ENCODE data around the gene ADM2.

The ADM2 gene

DNA sequence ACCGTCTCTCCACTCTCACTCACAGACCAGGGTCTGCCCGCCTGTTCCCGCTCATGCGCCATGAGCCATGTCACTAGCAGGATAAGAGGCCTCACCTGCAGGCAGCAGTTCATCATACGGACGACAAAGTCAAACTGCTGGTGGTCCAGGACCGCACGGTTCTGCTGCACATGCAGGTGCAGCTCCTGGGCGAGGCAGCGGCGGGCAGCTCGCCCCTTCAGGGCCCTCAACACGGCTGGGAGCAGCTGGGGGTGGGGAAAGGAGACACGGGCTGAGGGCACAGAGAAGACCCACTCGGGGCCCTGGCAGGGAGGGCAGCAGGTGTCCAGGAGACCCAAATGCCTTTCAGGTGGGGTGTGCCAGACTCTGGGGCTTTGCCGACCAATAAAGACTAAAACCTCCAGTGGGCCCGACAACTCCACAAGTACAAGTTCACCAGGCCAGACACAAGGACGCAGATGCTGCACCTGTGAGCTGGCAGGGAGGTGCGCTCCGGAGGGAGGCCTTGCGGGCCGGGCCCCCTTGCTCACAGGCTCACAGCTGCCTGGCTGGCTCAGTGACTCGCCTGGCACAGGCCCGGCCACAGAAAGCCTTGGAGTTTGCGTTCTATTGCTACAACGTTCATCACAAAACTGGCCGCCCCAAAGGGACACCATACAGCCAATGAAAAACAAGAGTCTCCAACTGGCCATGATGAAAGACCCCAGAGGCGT is 18.0 kb upstream of the ADM2 start (continued):
- no peak for TF ChIP-seq CSRNP3 (CRISPR knock-in tag; IDR thresholded peaks at IDR 0.05)
- no peak for TF ChIP-seq TOX (CRISPR knock-in tag; IDR thresholded peaks at IDR 0.05; ENCODE audit: borderline replicate concordance)
- no peak for TF ChIP-seq ZNF565 (CRISPR knock-in tag; conservative IDR thresholded peaks at IDR 0.05; ENCODE audit: low read depth)
- TF ChIP-seq RARB (CRISPR knock-in tag; IDR thresholded peaks at IDR 0.05) = no peak
- TF ChIP-seq ZFP3 (CRISPR knock-in tag; IDR thresholded peaks at IDR 0.05) = no peak
- no peak for TF ChIP-seq CREB5 (CRISPR knock-in tag; IDR thresholded peaks at IDR 0.05; ENCODE audit: low read depth)

DNA sequence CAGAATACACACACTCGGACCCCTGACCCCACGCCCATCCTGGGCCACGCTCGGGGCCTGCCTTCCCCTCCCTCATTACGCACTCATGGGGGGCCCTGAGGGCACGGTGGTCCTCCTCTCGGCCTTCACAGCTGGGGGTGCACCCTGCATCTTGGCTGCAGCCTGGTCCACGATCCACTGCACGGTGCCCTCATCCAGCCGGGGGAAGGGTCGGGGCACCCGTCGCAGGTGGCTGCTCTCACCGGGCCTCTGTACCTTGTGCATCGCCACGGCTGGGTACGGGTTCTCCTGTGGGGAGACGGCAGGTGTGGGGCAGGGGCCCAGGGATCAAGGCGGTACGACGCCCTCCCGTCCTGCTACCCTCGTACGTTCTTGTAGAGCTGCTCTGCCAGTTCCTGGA is 16.9 kb upstream of the ADM2 start:
- no peak for ATAC-seq

GRCh38 chr22:50465066-50465930 is 16.0 kb upstream of the ADM2 start:
- TF ChIP-seq, protein P1, sequence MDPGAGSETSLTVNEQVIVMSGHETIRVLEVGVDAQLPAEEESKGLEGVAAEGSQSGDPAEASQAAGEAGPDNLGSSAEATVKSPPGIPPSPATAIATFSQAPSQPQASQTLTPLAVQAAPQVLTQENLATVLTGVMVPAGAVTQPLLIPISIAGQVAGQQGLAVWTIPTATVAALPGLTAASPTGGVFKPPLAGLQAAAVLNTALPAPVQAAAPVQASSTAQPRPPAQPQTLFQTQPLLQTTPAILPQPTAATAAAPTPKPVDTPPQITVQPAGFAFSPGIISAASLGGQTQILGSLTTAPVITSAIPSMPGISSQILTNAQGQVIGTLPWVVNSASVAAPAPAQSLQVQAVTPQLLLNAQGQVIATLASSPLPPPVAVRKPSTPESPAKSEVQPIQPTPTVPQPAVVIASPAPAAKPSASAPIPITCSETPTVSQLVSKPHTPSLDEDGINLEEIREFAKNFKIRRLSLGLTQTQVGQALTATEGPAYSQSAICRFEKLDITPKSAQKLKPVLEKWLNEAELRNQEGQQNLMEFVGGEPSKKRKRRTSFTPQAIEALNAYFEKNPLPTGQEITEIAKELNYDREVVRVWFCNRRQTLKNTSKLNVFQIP (CRISPR knock-in tag; IDR thresholded peaks at IDR 0.05; ENCODE audit: borderline replicate concordance, low read depth) = no peak
- no peak for TF ChIP-seq ZFP3 (CRISPR knock-in tag; IDR thresholded peaks at IDR 0.05)
- ATAC-seq = no peak

More for the DNA sequence above, 16.9 kb upstream of the ADM2 start:
- no peak for TF ChIP-seq CSRNP3 (CRISPR knock-in tag; IDR thresholded peaks at IDR 0.05)

GRCh38 chr22:50467341-50467740 is 14.0 kb upstream of the ADM2 start:
- no peak for TF ChIP-seq TCF4 (CRISPR knock-in tag; IDR thresholded peaks at IDR 0.05; ENCODE audit: borderline replicate concordance)
- TF ChIP-seq OSR1 (CRISPR knock-in tag; IDR thresholded peaks at IDR 0.05) = no peak
- no peak for TF ChIP-seq BACH2 (CRISPR knock-in tag; IDR thresholded peaks at IDR 0.05; ENCODE audit: borderline replicate concordance)
- no peak for TF ChIP-seq PATZ1 (CRISPR knock-in tag; IDR thresholded peaks at IDR 0.05; ENCODE audit: borderline replicate concordance)
- no peak for TF ChIP-seq ZFP30 (CRISPR knock-in tag; IDR thresholded peaks at IDR 0.05)
- TF ChIP-seq ZC3H10 (CRISPR knock-in tag; IDR thresholded peaks at IDR 0.05) = no peak
- TF ChIP-seq ESRRG (CRISPR knock-in tag; IDR thresholded peaks at IDR 0.05) = no peak
- TF ChIP-seq CSDC2 (CRISPR knock-in tag; IDR thresholded peaks at IDR 0.05) = no peak
- TF ChIP-seq ZNF565 (CRISPR knock-in tag; conservative IDR thresholded peaks at IDR 0.05; ENCODE audit: low read depth) = no peak
- no peak for TF ChIP-seq ZNF8 (CRISPR knock-in tag; IDR thresholded peaks at IDR 0.05)
- no peak for TF ChIP-seq ARNTL (CRISPR knock-in tag; IDR thresholded peaks at IDR 0.05; ENCODE audit: borderline replicate concordance, low read depth)
- no peak for TF ChIP-seq ZNF70 (CRISPR knock-in tag; IDR thresholded peaks at IDR 0.05)
- TF ChIP-seq ISL1 (CRISPR knock-in tag; IDR thresholded peaks at IDR 0.05) = no peak
- no peak for TF ChIP-seq TOX (CRISPR knock-in tag; IDR thresholded peaks at IDR 0.05; ENCODE audit: borderline replicate concordance)
- TF ChIP-seq CSRNP3 (CRISPR knock-in tag; IDR thresholded peaks at IDR 0.05) = no peak
- TF ChIP-seq RARB (CRISPR knock-in tag; IDR thresholded peaks at IDR 0.05) = no peak
- no peak for TF ChIP-seq TSHZ2 (CRISPR knock-in tag; IDR thresholded peaks at IDR 0.05)
- ATAC-seq = no peak

Data from SK-N-SH treated with all-trans-retinoic acid at 6 μM for 48 hours (cell line).